SK-N-SH treated with all-trans-retinoic acid at 6 μM for 48 hours (cell line): Measurements from ENCODE around the gene CDH4.

Experiments
- ATAC-seq: fragments of 200-7000 bp; cut with Tn5 transposase; 3 replicates; pipeline ENCODE4 v1.9.1; 2020; ENCODE audit warnings: mild to moderate bottlenecking, moderate library complexity
- ARNTL ChIP-seq: fragments of 450-650 bp; formaldehyde crosslinking; IDR thresholded peaks from 2 replicates; pipeline ENCODE4 v1.5.0; 2020; ENCODE audit warnings: low read depth, mild to moderate bottlenecking, moderate library complexity, borderline replicate concordance
- BACH2 ChIP-seq: fragments of 250-450 bp; sonication (Bioruptor Pico); IDR thresholded peaks from 2 replicates; pipeline ENCODE4 v1.9.0; 2021; ENCODE audit warnings: mild to moderate bottlenecking, borderline replicate concordance
- CREB5 ChIP-seq: fragments of 250-450 bp; sonication (Bioruptor Pico); IDR thresholded peaks from 2 replicates; pipeline ENCODE4 v1.5.1; 2020; ENCODE audit warnings: low read depth, mild to moderate bottlenecking, moderate library complexity
- CSDC2 ChIP-seq: fragments of 250-450 bp; sonication (Bioruptor Pico); IDR thresholded peaks from 2 replicates; pipeline ENCODE4 v1.5.0; 2020; ENCODE audit warnings: mild to moderate bottlenecking, moderate library complexity
- CSRNP3 ChIP-seq: fragments of 250-450 bp; sonication (Bioruptor Pico); IDR thresholded peaks from 2 replicates; pipeline ENCODE4 v1.5.1; 2021; ENCODE audit warnings: mild to moderate bottlenecking, moderate library complexity
- ESRRG ChIP-seq: fragments of 250-450 bp; sonication (Bioruptor Pico); IDR thresholded peaks from 2 replicates; pipeline ENCODE4 v1.6.1; 2021; ENCODE audit warnings: mild to moderate bottlenecking
- GLIS3 ChIP-seq: fragments of 250-450 bp; sonication (Bioruptor Pico); IDR thresholded peaks from 2 replicates; pipeline ENCODE4 v1.5.0; 2020; ENCODE audit warnings: mild to moderate bottlenecking, moderate library complexity
- ISL1 ChIP-seq: fragments of 250-450 bp; sonication (Bioruptor Pico); IDR thresholded peaks from 2 replicates; pipeline ENCODE4 v2.1.2; 2022; ENCODE audit warnings: mild to moderate bottlenecking, moderate library complexity
- OSR1 ChIP-seq: fragments of 250-450 bp; sonication (Bioruptor Pico); IDR thresholded peaks from 2 replicates; pipeline ENCODE4 v1.8.0; 2022; ENCODE audit warnings: moderate library complexity, mild to moderate bottlenecking, inconsistent platforms
- POU6F1 ChIP-seq: fragments of 250-450 bp; sonication (Bioruptor Pico); IDR thresholded peaks from 2 replicates; pipeline ENCODE4 v1.8.0; 2021; ENCODE audit warnings: low read depth, mild to moderate bottlenecking, moderate library complexity, borderline replicate concordance
- PPARA ChIP-seq: fragments of 250-450 bp; sonication (Bioruptor Pico); IDR thresholded peaks from 2 replicates; pipeline ENCODE4 v1.5.0; 2020; ENCODE audit warnings: mild to moderate bottlenecking, borderline replicate concordance
- RARB ChIP-seq: fragments of 250-450 bp; sonication (Bioruptor Pico); IDR thresholded peaks from 2 replicates; pipeline ENCODE4 v1.8.0; 2021; ENCODE audit warnings: mild to moderate bottlenecking, moderate library complexity
- SNAI2 ChIP-seq: fragments of 250-450 bp; sonication (Bioruptor Pico); IDR thresholded peaks from 2 replicates; pipeline ENCODE4 v1.5.0; 2020; ENCODE audit warnings: mild to moderate bottlenecking, moderate library complexity
- TCF4 ChIP-seq: fragments of 250-450 bp; sonication (Bioruptor Pico); IDR thresholded peaks from 2 replicates; pipeline ENCODE4 v1.8.0; 2021; ENCODE audit warnings: mild to moderate bottlenecking, moderate library complexity, borderline replicate concordance
- TOX ChIP-seq: fragments of 250-450 bp; sonication (Bioruptor Pico); IDR thresholded peaks from 2 replicates; pipeline ENCODE4 v1.8.0; 2021; ENCODE audit warnings: mild to moderate bottlenecking, moderate library complexity, borderline replicate concordance
- TSHZ2 ChIP-seq: fragments of 250-450 bp; sonication (Bioruptor Pico); IDR thresholded peaks from 2 replicates; pipeline ENCODE4 v1.5.0; 2020; ENCODE audit warnings: mild to moderate bottlenecking, moderate library complexity
- ZC3H10 ChIP-seq: fragments of 250-450 bp; sonication (Bioruptor Pico); IDR thresholded peaks from 2 replicates; pipeline ENCODE4 v1.5.1; 2021; ENCODE audit warnings: mild to moderate bottlenecking, moderate library complexity
- ZFP3 ChIP-seq: fragments of 250-450 bp; sonication (Bioruptor Pico); IDR thresholded peaks from 2 replicates; pipeline ENCODE4 v1.5.0; 2020; ENCODE audit warnings: mild to moderate bottlenecking, moderate library complexity
- ZFP30 ChIP-seq: fragments of 450-650 bp; formaldehyde crosslinking; IDR thresholded peaks from 2 replicates; pipeline ENCODE4 v1.5.0; 2022; ENCODE audit warnings: mild to moderate bottlenecking, moderate library complexity
- ZNF565 ChIP-seq: fragments of 450-650 bp; formaldehyde crosslinking; conservative IDR thresholded peaks from 2 replicates; pipeline ENCODE4 v1.5.0; 2020; ENCODE audit warnings: low read depth, mild to moderate bottlenecking, moderate library complexity
- ZNF8 ChIP-seq: fragments of 450-650 bp; formaldehyde crosslinking; IDR thresholded peaks from 2 replicates; pipeline ENCODE4 v1.5.0; 2020; ENCODE audit warnings: mild to moderate bottlenecking, moderate library complexity

CDH4 gene

GRCh38 chr20:61387954-61388348 is 135.9 kb downstream of the CDH4 start (continued):
- TF ChIP-seq ARNTL (CRISPR knock-in tag) (no peak), TSHZ2 (CRISPR knock-in tag) (no peak), CSDC2 (no peak), ESRRG (CRISPR knock-in tag) (no peak), TOX (CRISPR knock-in tag) (no peak), ZFP30 (no peak), ISL1 (CRISPR knock-in tag) (no peak)

- ATAC-seq: no peak
- TF ChIP-seq ARNTL (CRISPR knock-in tag) (no peak), ZFP30 (no peak), TCF4 (CRISPR knock-in tag) (no peak), GLIS3 (CRISPR knock-in tag) (no peak), BACH2 (CRISPR knock-in tag) (no peak), ZNF8 (CRISPR knock-in tag) (no peak), ZC3H10 (CRISPR knock-in tag) (no peak), ISL1 (CRISPR knock-in tag) (no peak), RARB (CRISPR knock-in tag) (no peak), PPARA (CRISPR knock-in tag) (no peak), POU6F1 (CRISPR knock-in tag) (no peak), ZNF565 (no peak), CSDC2 (no peak), CREB5 (no peak), OSR1 (CRISPR knock-in tag) (no peak), ZFP3 (no peak)
- TF ChIP-seq, all 23 proteins: peak for 0
These were observed 137.0 kb downstream of the CDH4 start for GRCh38 chr20:61389077-61389476.

GRCh38 chr20:61391185-61391584 is 139.1 kb downstream of the CDH4 start:
- TF ChIP-seq CREB5 (no peak), CSRNP3 (CRISPR knock-in tag) (no peak), SNAI2 (CRISPR knock-in tag) (no peak), ZNF8 (CRISPR knock-in tag) (no peak), ARNTL (CRISPR knock-in tag) (no peak)
- TF ChIP-seq, all 23 proteins: peak for 0
- no peak for ATAC-seq
